ENCODE measurements around the gene HES5. TPM values are rescaled to one million over a fixed set of nuclear protein-coding genes. Genes with fewer than 3 reads are reported as not detected.

Gene HES5
- total RNA-seq, 2 donors from 2014 or later, result 2.6 TPM; not detected in 1

GRCh38 chr1:2519729-2520128 is 10.3 kb downstream of the HES5 start:
- no peak for DNase-seq (ENCODE audit: low spot score)
- Histone ChIP-seq H3K36me3 (peaks cover 25 to 63% of the 10 kb centered on the region in 2 donors), H3K4me3 (no peak overlapping the region), H3K27ac (no peak overlapping the region), H3K4me1 (replicated peaks) (peaks cover 4% of the 10 kb centered on the region), H3K27me3 (replicated peaks; ENCODE audit: insufficient read depth) (no peaks in the 10 kb centered on the region), H3K9me3 (no peaks in the 10 kb centered on the region)
- TF ChIP-seq CTCF (IDR thresholded peaks at IDR 0.05), result no peak
- no peak for TF ChIP-seq POLR2A (IDR thresholded peaks at IDR 0.05)
- no peak for TF ChIP-seq POLR2AphosphoS5 (IDR thresholded peaks at IDR 0.05)
- 94% methylated on average over 29 of the region's 30 CpGs for WGBS
- intact Hi-C loops (cut with DNase I), result loop anchor here (10.0 kb wide), 1 partner anchor 325 kb away; the partner anchor contains the start of gene FAAP20

DNA sequence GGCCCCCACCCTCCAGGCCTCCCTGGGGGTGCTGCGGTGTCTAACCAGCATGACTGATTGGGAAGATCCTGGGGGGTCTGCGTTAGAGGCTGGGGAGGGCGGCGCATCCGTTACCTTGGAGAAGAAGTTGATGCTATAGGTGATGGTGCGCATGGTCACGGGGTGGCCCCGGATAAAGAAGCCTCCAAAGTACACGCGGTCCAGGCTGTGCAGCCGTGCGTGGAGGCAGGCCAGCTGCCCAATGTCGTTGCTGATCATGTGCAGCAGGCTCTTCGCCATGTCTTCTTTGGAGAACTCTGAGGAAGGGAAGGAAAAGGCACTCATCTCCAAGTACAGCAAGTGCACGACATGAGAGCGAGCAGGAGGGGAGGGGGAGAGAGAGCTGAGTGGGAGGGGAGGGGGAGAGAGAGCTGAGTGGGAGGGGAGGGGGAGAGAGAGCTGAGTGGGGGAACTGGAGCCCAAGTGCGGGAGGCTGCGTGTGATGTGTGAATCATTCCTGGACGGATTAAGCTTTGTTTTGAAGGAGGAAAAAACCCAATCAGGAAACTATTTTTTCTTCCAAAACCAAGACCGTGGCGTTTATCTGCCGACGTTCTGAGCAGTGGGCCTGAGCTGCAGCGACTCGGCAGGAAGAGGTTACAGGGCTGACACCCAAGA is 10.9 kb downstream of the HES5 start:
- no peak for DNase-seq (ENCODE audit: low spot score)
- H3K27me3 ChIP-seq (replicated peaks; ENCODE audit: insufficient read depth), result no peaks in the 10 kb centered on the region
- H3K27ac ChIP-seq, result no peak overlapping the region
- no peak overlapping the region for H3K4me3 ChIP-seq
- TF ChIP-seq CTCF (IDR thresholded peaks at IDR 0.05) (no peak), POLR2AphosphoS5 (IDR thresholded peaks at IDR 0.05) (no peak), POLR2A (IDR thresholded peaks at IDR 0.05) (no peak)
- H3K4me1 ChIP-seq (replicated peaks), result no peaks in the 10 kb centered on the region
- intact Hi-C loops (cut with DNase I), result no loop called here
- peaks cover 26 to 65% of the 10 kb centered on the region in 2 donors for H3K36me3 ChIP-seq
- no peaks in the 10 kb centered on the region for H3K9me3 ChIP-seq
- WGBS, result 83% methylated on average over 25 of the region's 25 CpGs

DNA sequence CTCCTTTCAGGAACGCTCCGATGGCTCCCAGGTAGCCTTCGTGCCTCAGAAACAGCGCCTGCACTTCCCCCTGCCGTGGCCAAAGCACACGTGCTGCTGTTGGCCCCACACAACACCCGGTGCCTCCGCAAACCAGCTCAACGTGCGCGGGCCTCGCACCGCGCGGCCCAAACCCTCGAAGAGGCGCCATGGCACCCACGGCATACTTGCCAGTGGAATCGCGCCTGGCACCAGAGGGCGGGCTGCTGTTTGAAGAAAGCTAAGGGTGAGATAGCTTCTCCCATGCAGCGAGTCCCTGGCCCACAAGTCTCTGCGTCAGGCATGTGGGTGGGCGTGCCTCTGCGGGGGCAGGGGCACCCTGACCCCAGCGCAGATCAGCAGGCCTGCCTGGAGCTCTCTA is 11.5 kb downstream of the HES5 start:
- TF ChIP-seq CTCF (IDR thresholded peaks at IDR 0.05), result no peak
- no peak for TF ChIP-seq POLR2A (IDR thresholded peaks at IDR 0.05)
- no peak for TF ChIP-seq POLR2AphosphoS5 (IDR thresholded peaks at IDR 0.05)
- no peaks in the 10 kb centered on the region for H3K9me3 ChIP-seq
- peaks cover 31 to 71% of the 10 kb centered on the region in 2 donors for H3K36me3 ChIP-seq
- intact Hi-C loops (cut with DNase I), result no loop called here
- DNase-seq (ENCODE audit: low spot score), result no peak
- H3K27ac ChIP-seq, result no peak overlapping the region
- no peaks in the 10 kb centered on the region for H3K27me3 ChIP-seq (replicated peaks; ENCODE audit: insufficient read depth)
- no peaks in the 10 kb centered on the region for H3K4me1 ChIP-seq (replicated peaks)
- H3K4me3 ChIP-seq, result no peak overlapping the region
- WGBS, result 94% methylated on average over 26 of the region's 26 CpGs

DNA sequence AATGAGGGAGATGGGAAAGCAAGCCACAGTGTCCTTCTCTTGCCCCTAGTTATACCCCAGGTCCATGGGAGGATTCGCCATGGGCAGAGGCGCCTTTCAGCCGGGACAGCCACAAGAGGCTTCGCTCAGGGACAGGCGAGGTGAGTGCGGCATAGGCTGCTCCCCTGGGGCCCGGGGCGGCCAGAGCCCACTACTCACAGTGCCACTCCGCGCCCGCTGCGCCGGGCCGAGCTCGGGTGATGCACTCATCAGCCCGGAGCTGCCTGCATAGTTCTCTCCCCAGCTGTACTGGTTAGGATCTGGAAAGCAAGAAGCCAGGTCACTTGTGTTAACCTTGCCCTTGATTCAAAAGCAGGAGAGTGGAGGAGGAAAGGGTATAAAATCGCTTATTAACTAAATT is 12.1 kb downstream of the HES5 start:
- H3K27ac ChIP-seq, result no peak overlapping the region
- H3K4me3 ChIP-seq, result no peak overlapping the region
- no peaks in the 10 kb centered on the region for H3K27me3 ChIP-seq (replicated peaks; ENCODE audit: insufficient read depth)
- no peaks in the 10 kb centered on the region for H3K4me1 ChIP-seq (replicated peaks)
- 92% methylated on average over 17 of the region's 17 CpGs for WGBS
- H3K36me3 ChIP-seq, result peaks cover 31 to 76% of the 10 kb centered on the region in 2 donors
- no peak for DNase-seq (ENCODE audit: low spot score)
- TF ChIP-seq POLR2A (IDR thresholded peaks at IDR 0.05), result no peak
- TF ChIP-seq POLR2AphosphoS5 (IDR thresholded peaks at IDR 0.05), result no peak
- no peak for TF ChIP-seq CTCF (IDR thresholded peaks at IDR 0.05)
- intact Hi-C loops (cut with DNase I), result no loop called here
- no peaks in the 10 kb centered on the region for H3K9me3 ChIP-seq

DNA sequence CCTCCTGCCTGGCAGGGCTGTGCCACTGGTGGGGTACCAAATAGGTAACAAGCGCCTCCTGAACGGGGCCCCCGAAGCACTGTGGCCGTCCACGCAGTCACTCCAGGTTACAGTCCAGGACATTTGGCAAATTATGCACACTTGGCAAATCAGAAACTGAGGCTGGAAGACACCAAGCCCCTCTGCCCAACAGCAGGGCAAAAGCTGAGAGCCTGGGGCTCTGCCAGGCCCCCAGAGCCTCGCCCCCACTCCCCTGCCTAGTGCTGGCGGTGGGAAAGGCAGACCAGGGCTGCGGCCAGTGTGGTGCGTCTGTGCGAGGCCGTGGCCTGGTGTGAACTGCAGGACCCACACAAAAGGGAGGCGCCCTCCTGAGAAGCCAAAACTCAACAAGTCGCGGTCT is 13.1 kb downstream of the HES5 start:
- peaks cover 31 to 87% of the 10 kb centered on the region in 2 donors for H3K36me3 ChIP-seq
- H3K27me3 ChIP-seq (replicated peaks; ENCODE audit: insufficient read depth), result no peaks in the 10 kb centered on the region
- H3K4me3 ChIP-seq, result no peak overlapping the region
- TF ChIP-seq CTCF (IDR thresholded peaks at IDR 0.05) (no peak), POLR2A (IDR thresholded peaks at IDR 0.05) (no peak), POLR2AphosphoS5 (IDR thresholded peaks at IDR 0.05) (no peak)
- no peaks in the 10 kb centered on the region for H3K9me3 ChIP-seq
- 95% methylated on average over 14 of the region's 14 CpGs for WGBS
- no peak for DNase-seq (ENCODE audit: low spot score)
- no peak overlapping the region for H3K27ac ChIP-seq
- intact Hi-C loops (cut with DNase I), result no loop called here
- no peaks in the 10 kb centered on the region for H3K4me1 ChIP-seq (replicated peaks)

Data from prostate gland (tissue), 2 donors.